GM18520 (cell line): ENCODE data around the gene NEDD8.

Experiments used
- ATAC-seq: cut with Tn5 transposase; IDR thresholded peaks from one replicate; pipeline ENCODE4 v1.9.1; 2021; ENCODE audit not compliant: unreplicated experiment

Gene NEDD8

DNA sequence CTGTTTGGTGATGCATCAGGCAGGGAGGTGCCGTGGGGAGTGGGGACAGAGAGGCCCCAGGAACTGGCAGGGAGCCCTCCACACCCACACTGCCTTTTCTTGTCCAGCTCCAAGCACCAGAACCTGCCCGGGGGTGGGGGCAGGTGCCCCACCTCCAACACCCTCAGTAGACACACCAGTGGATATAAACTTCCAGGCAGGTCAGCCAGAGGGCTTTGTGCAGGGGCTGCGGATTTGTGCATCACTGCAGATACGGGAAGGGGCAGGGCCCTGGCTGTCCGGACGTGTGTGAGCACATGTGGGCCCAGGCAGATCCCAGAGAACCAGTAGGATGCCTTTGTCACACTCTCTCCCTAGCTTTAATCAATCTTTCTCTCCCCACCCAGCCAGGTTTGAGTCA is 32.1 kb upstream of the NEDD8 start:
- ATAC-seq = no peak

DNA sequence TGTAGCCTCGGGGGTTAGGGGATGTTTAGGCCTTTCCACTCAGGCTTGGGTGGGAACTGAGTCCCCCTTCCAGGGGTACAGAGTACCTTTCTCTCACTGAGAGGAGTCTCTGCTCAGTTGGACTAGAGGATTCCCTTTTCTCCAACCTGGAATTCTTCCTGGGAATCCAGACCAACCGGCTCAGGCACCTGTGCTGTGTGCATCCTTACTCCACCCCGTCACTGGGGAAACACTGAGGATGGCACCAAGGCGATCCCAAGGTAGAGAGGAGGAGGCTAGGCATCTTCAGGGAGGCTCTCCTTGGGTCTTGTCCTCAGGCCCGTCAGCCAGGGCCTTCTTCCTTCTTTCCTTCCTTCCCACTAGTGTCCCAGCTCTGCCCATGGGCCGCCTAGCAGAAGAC is 31.7 kb upstream of the NEDD8 start:
- ATAC-seq = no peak

DNA sequence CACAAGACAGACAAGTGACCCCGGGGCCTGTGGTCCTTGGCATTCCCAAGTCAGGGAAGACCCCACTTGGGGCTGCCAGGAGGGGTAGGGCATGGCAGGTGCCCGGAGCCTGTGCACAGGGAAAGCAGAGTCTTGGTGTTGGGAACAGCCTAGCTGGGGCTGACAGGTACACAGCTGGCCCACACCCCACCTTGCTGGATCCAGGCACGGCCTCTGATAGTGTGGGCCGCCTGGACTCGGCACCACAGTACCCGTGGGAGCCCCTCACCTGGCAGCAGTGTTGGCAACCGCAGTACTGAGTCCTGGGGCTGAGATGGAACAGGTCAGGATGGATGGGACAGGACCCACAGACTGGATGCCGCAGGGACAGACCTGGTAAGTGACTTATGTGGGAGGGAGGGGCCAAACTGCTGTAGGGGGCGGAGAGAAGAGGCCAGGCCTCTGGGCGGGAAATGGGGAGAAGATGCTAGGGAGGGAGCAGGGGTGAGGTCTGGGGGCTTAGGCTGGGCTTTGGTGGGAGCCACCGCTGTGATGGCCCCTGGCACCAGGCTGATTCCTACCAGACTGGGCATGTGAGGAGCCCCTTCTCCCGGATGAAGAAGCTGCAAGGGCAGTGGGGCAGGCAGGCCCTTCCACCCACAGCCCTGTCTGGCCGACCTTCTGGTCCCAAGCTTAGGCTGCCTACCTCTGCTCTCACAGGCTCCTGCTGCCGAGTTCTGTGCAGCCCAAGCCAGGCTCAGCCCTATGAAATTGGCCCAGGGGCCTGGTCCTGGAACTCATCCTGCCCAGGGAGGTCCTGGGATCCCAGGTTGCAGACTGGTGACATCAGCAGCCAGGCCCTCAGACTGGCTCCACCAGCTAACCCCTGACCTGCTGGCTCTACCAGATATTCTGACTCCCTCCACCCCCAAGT is 30.9 kb upstream of the NEDD8 start, which contains the start of gene TGM1:
TGM1 (minus strand) TSS at position 357 of the 913 bp plus-strand sequence. CDS start 825 bp downstream, outside the sequence.
- ATAC-seq = no peak

DNA sequence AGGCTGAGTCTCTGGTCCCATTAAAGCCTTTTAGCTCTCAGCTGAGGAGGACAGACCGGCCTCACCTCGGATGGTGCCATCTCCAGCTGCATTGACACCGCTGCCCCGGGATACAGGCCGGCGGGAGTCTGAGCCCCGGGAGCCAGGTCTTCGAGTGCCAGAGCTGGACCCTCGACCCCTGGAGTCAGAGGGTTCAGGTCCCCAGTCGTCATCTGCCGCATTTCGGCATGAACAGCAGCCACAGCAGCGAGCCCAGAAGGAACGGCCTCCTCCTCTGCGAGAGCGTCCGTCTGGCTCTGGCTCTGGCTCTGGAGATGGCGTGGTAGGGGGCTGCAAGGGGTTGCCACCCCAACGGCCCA is 29.8 kb upstream of the NEDD8 start:
- no peak for ATAC-seq

DNA sequence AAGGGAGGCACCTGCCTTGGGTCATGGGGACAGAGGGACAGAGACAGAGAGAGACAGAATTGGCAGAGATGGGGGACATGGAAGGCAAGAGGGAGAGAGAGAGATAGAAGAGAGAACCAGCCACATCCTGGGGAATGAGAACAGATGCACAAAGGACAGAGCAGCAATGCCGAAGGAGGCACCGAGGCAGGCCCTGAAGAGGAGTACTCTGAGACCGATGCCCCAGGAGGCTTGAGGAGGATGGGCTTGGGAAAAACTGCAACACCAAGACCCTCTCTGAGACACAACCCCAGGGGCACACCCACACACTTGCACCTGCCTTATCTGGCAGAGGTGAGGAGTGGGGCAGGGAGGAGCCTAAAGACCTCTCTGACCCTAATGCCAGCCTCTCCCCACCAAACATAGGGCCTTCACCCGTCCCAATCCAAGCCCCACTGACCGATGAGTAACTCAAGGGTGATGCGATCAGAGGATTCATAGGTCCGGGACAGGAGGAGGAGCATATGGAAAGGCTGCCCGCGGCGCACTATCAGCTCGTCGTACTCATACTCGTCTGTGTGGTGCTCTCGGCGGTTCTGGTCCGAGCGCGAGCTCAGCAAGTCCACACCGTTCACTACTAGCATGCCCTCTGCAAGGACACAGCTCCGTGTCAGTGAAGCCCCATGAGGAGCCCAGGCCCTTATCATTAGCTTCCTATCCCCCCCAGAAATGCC is 29.2 kb upstream of the NEDD8 start:
- ATAC-seq = no peak

DNA sequence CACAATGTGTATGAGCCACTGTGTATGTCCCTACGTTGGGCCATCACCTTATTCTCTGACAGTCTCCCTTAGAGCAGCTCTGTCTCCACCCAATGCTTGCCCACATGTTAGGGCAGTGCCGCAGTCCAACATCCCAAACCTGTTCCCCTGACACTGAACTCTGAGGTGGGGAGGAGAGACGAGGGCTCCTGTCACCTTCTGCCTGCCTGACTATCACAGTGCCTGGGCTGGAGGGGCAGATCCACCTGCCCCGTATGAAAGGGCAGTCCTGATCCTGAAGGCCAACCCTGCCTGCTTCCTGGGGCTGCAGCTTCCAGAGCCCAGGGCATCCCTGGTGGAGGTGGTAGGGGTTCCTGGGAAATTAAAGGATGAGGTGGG is 28.6 kb upstream of the NEDD8 start:
- no peak for ATAC-seq

DNA sequence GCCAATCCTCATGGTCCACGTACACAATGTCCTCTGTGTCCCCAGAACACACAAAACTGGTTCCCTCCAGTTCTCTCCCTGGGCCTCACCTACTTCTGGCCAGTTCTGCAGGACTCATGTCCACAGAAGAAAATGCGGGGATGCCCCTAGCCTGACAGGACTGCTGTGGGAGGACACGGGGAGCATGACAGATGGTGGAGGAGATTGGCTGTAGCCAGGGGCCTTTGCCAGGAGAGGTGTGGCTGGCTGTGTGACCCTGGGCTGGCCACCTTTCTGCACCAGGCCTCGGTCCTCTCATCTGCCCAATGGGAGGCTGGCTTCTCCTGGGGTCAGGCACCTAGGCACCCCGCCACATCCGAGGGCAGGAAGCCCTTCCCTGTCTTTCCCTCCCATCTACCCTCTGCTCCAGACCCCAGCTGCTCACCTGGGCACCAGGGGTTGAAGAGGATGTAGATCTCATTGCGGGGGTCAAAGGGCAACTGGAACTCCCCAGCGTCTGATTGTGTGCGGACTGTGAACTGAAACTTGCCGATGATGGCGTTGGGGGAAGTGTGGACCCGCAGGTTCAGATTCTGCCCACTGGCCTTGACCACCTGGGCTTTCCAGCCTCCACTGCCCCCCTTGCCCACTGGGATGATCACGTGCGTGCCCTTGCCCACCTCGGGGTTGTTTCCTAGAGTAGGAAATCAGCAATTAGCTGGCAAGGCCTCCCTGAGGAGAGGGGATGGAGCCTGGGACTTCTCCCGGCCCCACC is 28.0 kb upstream of the NEDD8 start:
- ATAC-seq = no peak

DNA sequence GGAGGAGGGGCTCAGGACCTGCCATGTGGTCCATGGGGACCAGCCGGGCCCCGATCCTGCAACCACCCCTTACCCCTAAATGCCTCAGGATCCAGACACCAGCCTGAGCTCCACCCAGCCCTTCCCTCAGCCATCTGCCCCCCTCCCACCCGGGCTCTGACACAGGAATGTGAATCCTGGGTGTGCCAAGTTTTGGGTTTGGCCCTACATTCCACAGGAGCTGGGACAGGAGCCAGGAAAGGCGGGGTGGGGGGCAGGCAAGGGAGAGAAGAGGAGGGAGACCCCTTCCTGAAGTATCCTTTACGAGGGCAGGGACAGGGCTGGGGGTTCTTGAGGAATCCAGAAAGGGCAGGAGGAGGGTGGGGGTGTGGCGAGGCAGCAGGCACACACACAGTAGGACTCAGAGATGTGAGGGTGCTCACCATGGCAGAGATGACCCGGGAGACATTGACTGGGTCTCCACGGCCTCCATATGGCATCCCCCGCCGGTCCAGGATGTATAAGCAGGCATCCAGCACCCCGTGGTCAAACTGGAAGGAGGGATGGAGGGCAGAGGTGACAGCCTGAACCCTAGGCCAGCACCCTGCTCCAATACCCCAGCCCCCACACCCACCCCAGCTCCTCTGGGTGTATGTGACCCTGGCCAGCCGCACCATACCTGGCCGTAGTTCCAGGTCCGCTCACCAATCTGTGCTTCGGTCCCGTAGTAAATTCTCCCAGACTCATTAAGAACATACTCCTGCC is 27.3 kb upstream of the NEDD8 start:
- ATAC-seq = no peak

DNA sequence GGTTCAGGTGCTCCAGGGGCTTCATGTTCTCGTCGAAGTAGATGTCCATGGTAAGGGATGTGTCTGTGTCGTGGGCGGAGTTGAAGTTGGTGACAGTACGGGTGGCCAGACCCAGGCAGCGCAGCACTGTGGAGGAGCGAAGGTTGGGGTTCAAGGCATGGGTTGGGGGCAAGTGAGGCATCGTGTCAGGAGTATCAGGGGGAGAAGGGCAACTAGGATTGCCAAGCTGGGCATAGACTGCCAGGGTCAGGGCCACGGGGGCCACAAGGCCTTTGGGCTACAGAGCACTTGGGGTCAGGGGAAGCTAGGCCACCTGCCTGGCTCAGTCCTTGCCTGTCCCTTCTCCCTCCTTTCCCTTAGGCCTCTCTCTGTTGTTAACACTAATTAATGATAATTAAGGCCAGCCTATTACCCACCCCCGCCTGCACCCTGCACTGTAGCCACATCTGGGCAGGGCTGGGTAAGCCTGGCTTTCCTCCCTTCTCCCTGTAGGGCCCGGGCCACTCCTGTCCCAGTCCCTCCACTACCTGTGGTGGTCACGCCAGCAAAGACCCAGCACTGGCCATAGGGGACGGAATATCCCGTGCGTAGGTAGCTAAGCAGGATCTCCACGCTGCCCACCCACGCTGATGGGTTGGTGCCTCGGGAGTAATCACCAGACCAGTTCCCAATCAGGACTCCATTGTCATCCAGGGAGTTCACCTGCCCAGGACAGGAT is 26.5 kb upstream of the NEDD8 start:
- no peak for ATAC-seq

DNA sequence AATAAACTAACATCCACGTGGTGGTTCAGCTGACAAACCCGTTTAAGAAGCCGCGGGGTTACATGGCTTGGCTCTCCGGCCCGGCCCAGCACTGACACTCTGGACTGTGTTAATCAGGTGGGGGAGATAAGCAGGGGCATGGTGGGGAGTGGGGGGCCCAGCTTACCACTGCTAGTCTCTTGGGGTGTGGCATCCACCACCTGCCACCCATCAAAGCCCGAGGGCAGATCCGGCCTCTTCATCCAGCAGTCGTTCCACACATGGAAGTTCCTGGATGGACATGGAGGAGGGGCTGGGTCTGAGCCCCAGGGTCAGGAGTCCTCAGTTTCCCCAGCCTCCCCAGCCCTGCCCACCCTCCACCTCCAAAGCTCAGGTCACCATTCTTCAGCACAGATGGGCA is 26.0 kb upstream of the NEDD8 start:
- no peak for ATAC-seq

DNA sequence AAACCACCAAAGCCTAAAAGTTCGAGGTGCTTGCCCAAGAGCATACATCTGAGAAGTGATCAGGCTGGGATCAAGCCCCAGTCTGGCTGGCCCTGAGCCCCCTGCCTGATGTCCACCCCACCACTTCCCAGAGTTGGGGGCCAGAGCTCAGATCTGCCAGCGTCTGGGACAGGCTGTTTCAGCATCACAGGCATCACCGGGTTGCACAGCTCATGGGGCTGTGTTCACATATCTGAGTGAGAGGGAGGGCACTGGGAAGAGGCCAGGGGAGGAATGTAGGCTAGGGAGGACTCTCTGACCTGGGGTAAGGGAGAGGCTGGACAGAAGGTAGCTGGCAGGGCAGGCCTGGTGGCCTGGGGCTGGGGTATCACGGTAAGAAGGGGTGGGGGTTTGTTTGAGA is 24.8 kb upstream of the NEDD8 start:
- no peak for ATAC-seq

DNA sequence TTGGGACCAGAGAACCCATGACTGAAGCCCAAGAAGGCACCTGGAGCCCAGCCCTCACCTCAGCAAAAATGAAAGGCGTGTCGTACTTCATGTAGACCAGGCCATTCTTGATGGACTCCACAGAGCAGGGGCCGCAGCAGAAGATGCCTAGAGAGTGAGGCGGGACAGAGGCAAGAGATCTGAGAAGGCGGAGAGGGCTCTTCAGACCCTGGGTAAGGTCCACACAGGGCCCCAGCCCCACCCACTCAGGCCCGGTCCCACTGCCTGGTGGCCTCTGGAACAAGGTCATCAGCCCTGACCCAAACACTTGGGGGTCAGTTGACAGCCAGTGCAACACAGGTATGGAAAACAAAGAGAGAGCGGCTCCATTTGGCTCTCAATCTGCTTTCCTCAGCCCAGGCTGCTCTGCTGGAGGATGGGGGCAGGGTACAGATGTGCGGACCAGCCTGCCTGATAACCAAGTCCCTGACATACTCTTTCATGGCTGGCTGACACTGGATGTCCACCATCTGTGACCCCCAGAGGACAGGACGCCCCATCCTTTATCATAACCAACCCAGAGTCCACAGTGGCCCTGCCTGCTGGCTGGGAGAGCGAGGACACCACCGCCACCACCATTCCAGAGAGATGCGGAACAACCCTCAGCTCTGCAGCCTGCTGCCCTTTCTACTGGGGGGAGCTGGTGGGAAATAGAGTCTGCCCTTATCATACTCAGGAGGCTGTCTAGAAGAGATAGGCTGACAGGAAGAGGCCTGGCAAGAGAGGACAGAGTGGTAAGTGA is 24.0 kb upstream of the NEDD8 start:
- no peak for ATAC-seq

DNA sequence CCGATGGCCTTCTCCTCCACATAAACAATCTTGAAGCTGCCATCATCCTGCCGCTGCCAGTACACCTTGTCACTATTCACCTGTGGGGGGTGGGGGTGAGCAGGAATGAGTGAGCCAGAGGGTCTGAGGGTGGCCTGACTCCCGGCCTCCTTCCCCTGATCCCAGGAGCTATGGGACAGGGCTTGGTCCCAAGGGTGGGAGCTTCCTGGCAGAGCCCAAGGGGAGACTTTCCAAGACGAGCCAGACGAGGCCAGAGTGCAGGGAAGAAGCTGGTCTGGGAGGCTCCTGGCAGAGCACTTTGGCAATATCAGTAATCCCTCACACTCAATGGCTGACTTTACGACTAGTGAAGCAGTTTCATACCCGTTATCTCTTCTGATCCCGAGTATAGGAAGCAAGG is 23.3 kb upstream of the NEDD8 start:
- ATAC-seq = no peak

DNA sequence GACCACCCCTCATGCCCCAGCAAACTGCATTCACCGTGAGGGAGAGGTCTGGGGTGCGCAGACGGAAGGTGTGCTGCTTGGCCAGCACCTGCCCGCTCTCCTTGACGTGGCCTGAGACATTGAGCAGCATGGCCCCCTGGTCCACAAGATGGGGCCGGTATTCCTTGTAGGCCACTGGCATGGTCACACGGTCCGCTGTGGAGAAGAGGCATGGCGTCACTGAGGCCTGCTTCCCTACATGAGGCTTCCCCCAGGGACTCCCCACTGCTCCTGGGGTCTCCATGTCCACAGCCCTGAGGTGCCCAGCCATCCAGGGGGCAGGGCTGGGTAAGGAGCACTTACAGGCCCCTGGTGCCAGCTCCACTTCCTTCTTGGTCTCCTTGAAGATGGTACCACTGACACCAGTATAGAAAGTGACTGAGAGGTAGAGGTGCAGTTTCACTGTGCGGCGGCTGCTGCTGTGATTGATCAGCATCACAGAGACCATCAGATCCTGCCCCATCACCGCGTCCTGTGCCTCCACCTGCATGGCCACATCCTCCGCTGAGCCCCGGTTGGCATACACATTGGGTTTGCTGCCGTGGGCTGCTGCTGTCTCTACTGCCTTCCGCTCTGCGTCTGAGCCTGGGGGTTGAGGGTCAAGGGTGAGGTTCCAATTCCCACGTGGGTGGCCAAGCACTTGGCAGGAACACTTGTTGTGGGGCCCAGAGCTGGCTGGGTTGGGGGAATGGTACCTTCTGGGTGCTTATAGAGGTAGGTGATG is 22.6 kb upstream of the NEDD8 start:
- ATAC-seq = no peak

DNA sequence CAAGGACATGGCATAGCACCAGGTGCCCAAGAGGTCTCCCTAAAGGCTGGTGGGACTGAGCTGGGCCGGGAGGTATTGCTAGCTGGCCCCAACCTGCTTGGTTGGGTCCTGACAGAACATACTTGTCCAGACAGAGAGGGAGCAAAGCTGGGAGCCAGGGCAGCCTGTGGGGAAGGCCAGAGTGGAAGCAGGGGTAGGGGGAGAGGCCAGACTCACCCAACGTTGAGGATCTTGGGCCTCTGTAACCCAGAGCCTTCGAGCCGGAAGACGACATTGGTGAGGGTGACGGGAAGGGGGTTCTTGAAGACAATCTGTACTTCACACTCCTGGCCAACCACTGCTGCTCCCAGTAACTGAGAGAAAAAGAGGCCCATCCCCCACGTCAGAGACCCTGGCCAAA is 21.8 kb upstream of the NEDD8 start:
- ATAC-seq = no peak

DNA sequence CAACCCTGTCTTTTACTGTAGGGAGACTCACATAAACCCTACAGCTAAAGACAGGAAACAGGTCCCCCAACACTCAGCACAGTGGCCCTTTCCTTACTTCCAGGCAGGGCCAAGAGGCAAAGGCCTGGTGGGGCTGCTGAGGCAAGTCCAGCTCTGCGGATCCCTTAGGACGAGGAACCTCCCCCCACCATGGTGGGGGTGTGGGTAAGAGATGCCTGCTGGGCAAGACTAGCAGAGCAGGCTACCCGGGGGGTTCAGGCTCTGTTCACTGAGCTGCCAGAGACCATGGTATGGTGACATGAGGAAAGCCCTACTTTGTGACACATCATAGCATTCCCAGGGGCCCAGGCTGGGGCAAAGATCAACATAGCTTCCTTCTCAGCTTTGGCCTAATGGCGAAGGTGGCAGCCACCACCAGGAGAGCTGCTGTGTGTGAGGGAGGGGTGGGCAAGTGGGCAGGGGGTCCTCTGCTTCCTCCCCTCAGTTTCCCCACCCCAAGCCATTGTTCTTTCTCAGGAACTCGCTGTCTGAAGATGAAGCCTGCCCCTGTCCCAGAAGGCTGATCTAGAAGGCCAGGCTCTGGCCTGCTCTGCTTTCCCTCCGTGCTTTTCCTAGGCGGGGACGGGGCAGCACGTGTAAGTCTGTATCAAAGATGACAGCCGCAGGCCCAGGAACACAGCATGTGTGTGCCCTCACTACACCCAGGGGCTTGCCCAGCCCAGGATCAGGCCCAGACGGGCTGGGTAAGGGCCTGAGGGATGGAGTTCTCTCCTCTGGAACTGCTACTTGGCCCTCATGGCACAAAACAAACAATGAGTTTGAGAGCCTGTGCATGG is 20.3 kb upstream of the NEDD8 start:
- ATAC-seq = no peak

DNA sequence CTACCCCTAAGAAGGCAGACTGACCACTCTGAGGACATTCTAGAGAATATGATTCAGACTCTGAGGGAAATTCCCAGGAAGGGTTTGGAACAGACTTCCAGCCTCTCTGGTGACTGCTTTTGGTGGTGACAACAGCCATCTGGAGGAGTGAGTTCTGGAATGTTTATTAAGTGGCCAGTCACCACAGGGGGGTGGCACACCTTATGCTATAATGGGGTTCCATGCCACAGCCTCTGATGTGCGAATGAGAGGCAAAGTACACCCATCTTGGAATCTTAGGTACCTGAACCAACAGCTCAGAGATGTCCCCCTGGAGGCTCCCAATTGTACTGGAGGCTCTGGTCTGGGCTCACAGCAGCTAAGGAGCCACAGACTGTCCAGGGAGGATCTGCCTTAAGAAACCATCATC is 19.7 kb upstream of the NEDD8 start:
- no peak for ATAC-seq

DNA sequence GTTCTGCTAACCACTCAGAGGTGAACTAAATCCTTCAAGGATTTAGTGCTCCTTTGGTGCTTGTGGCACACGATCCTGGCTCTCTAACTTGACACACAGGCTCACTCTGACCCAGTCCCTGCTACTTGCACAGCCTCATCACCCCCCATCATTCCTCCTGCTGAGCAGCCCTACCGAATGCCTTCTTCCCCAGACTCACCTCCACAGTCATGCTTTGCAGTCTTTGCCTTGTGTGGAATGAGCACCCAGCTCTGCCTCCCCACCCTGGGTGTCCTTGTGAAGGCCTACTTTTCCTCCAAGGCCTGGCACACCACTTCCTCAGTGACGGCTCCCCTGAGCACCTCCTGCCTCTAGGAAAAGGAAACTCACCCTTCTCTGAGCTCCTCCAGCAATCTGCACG is 18.2 kb upstream of the NEDD8 start:
- ATAC-seq = no peak
